ENCODE data around the gene UBASH3A.

- TF ChIP-seq CTCF (optimal IDR thresholded peaks at IDR 0.05 in 1 of 3, IDR thresholded peaks at IDR 0.05 in 1 of 3, conservative IDR thresholded peaks at IDR 0.05 in 1 of 3; ENCODE audit: extremely low read depth in 1 of 3, insufficient read depth in 2 of 3, low read length in 3 of 3): no peak
- TF ChIP-seq EZH2 (IDR thresholded peaks at IDR 0.05; ENCODE audit: low read length): no peak
Measured at GRCh38 chr21:42374864-42375499, 28.7 kb upstream of the UBASH3A start.
